ENCODE measurements around the gene PCDH8.

PCDH8 gene

GRCh38 chr13:52812941-52813340 is 35.5 kb downstream of the PCDH8 start:
- DNase-seq = no peak

- DNase-seq = no peak
Observed at GRCh38 chr13:52811841-52812240, 36.6 kb downstream of the PCDH8 start.

DNA sequence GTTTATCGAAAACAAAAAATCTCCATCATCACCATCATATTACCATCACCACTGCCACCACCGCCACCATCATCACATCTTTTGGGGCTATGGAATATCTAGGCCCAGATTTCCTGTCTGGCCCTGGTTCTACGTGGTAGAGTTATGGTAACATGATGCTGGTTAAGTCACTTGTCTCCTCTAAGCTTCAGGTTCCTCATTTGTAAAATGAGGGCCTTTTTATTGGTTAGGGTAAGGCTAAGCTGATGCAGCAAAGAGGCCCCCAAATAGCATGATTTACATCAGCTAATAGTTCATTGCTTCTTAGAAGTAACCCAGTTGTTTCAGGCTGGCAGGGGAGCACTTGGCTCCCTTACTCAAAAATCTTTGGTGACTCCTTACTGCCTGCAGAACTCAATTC is 37.9 kb downstream of the PCDH8 start:
- DNase-seq = no peak

GRCh38 chr13:52810011-52810410 is 38.4 kb downstream of the PCDH8 start:
- DNase-seq = no peak

DNA sequence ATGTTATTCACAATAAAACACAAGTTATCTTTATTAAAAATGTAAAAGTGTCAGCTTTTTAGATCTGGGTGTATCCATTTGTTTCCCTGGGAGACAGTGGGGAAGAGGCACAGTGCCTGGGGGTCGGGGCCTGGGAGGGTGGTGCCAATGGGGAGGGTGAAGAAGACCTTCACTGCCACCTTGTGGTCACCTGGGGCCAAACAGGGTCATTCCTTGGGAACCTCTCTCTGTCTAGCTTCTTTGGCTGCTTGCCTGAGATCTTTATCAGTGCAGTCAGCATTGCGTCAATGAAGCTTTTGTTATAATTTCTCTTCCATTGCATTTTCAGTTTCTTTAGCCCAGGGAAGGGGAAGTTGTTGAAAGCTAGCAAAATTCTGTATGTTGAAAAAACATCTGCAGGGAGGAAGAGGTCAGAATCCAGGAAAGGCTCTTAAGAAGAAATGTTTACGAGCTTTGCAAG is 39.1 kb downstream of the PCDH8 start:
- peak; percentile 94 for DNase-seq

DNA sequence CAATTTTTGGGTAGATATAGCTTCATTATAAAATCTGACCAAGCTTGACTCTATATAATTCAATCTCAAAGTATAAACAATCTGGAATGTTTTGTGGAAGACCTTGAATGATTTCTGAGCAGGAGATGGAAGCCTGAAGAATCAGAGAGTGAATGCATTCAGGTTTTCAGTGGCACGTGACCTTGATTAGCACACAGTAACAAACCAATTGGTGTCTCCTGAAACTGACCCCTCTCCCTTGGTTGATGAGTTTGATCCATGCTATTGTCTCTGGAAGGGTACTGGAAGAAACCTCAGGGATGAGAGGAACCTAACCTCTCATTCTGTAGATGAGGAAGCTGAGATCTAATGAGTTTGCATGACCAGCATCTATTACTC is 39.6 kb downstream of the PCDH8 start:
- DNase-seq = no peak

DNA sequence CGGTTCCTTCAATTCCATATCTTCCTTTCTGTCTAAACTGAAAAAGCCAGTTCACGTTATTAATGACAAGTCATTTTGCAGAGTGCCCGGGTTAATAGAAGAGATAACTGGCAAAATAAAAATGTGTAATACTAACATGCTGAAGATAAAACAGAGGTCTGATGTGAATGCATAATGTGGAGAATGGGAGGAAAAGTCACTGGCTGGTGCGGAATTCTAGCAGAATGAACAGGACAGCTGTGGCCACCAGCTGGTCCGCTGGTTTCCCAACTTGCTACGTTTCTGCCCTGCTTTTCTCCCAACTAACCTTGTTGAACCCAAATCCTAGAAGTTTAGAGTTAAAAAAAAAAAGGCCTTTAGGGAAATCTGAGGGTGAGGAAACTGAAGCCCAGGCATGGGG is 42.4 kb downstream of the PCDH8 start:
- no peak for DNase-seq

DNA sequence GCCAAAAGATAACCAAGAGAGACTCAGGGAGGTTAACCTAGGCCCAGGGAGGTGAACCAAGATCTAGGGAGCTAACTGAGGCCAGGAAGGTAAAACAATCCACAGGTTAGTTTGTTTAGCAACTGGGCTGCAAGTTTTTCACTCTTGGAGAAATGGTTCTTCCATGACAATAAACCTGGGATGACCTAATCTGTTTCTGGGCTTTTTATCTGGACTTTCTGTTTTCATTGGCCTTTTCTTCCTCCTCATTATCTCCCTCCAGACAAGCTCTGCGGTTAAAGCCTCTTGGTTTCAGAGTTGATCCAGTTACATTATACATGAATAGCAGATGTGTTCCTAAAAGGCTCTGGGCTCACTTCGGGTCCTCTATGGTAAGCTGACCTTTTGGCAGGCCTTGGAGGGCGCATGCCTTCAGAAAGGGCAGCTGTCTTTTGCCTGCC is 44.2 kb downstream of the PCDH8 start:
- DNase-seq = peak; percentile 65

GRCh38 chr13:52800856-52801255 is 47.6 kb downstream of the PCDH8 start:
- no peak for DNase-seq

- no peak for DNase-seq
Observed at GRCh38 chr13:52798770-52799430, 49.5 kb downstream of the PCDH8 start.

- no peak for DNase-seq
Observed at GRCh38 chr13:52797176-52797575, 51.3 kb downstream of the PCDH8 start.

DNA sequence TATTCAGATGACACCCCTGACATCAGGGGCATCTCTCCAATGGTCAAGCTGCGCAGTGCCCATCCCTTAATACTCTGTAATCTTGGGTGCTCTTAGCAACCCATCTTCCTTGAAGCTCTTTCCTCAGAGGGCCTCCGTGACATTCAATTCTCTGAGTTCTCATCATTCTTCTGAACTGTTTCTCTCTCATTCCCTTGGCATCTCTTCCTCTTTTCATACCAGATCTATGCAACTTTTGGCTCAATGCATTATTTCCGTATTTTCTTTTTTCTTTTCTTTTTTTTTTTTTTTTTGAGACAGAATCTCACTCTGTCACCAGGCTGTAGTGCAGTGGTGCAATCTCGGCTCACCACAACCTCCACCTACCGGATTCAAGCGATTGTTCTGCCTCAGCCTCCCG is 53.9 kb downstream of the PCDH8 start:
- DNase-seq = no peak

- peak; percentile 88 for DNase-seq
Observed at GRCh38 chr13:52793515-52794061, 54.9 kb downstream of the PCDH8 start.

All from NCI-H82 (cell line).